Ramos (cell line): Measurements from ENCODE around the gene GPX5.
"Not testable (repeated sequence)": the region's sequence is repeated elsewhere in the genome, so short reads cannot be mapped to it uniquely, and the experiment has no call there.

Source experiments
- in situ Hi-C: fragments of 300-500 bp; cut with MboI; formaldehyde crosslinking; loops from one replicate; pipeline ENCODE4 v1.14.3; 2022; ENCODE audit warnings: low sequenced_read_pairs; ENCODE audit not compliant: unreplicated experiment

Gene GPX5, protein sequence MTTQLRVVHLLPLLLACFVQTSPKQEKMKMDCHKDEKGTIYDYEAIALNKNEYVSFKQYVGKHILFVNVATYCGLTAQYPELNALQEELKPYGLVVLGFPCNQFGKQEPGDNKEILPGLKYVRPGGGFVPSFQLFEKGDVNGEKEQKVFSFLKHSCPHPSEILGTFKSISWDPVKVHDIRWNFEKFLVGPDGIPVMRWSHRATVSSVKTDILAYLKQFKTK

DNA sequence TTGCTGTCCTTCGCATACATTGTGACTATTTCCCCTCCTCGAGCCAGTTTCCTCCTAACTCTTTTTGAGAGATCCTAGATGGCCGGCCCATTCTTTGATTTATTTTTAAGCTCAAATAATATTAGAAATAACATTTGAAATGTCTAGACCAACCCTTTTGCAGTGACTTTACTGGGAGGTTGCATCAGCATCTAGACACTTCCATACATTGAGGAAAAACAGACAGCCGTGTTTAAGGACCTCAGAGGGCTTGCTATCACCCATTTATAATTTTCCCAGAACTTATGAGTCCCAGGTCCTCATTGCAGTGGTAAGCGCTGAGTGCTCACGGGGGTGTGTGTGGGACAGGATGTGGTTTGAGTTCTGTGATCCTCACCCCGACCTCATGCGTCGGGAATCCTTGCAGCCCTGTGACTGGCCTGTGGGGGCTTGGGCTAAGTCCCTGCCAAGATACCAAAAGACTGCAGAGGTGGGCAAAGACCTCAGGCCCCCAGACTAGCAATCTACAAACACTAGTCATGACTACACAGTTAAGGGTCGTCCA lies at the start of gene GPX5:
Gene GPX5, plus strand, starts transcription at position 386 of the 544 bp plus-strand sequence. Its CDS starts 133 bp downstream, at position 519.
- in situ Hi-C loops: no loop called here

DNA sequence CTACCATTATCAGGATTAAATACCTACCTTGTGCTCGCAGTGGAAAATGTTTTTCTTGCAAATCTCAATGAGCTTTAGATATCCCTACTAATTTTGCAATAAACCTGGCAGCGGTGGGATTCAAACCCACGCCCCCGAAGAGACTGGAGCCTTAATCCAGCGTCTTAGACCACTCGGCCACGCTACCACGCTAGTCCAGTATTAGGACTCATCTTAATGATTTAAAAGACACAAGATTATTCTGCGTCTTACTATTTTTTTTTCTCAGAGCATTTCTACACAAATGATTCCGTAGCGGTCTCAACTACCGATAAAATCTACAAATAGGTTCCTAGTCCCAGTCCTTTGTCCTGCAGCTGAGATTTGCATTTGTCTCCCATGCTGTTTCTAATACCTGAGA lies 47.2 kb upstream of the GPX5 start:
- in situ Hi-C loops: no loop called here

DNA sequence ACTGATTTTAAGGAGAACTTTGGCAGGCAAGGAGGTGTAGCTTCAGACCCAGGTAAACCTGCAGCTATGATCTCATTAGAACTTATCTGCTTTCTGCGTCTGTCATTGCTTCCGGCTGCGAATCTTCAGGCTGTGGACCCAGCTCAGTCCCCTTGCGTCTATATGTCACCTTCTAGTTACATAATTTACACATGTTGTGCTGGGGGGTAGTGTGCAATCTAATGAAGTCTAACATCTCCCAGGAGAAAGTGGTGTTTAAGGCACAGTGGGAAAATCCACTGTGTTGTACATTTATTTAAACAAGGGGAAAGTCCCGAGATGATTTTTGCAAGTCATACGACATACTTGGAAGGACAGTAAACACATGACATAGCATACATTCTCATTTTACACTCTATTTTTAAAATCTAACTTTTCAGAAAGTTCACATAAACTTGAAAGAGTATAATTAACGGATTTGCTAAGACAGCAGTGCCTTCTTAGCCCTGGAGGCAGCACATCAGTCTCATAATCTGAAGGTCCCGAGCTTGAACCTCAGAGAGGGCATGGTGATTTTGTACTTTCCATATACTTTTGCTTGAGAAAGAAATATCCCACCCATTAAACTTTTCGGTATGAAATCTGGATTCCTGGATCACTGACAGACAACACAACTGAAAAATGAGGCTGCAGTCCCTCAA lies 45.3 kb upstream of the GPX5 start:
- in situ Hi-C loops: no loop called here

DNA sequence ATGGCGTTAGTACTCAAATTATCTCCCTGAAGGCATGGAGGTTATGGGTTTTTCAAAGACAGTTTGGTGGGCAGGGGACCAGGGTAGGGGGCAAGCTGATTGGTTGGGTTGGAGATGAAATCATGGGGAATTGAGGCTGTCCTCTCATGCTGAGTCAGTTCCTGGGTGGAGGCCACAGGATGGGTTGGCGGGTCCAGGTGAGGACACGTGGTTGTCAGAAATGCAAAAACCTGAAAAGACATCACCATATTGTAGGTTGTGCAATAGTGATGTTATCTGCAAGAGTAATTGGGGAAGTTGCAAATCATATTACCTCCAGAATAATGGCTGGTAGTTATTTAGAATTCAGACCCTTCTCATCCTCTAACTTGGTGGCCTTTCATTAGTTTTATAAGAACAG lies 40.2 kb upstream of the GPX5 start:
- in situ Hi-C loops: no loop called here

DNA sequence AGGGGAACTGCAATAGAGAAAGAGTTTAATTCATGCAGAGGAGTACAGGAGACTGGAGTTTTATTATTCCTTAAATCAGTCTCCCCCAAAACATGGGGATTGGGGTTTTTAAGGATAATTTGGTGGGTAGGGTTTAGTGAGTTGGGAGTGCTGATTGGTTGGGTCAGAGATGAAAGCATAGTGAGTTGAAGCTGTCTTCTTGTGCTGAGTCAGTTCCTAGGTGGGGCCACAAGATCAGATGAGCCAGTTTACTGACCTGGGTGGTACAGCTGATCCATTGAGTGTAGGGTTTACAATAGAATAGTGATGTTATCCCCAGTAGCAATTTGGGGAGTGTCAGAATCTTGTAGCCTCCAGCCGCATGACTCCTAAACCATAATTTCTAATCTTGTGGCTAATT lies 39.1 kb upstream of the GPX5 start:
- in situ Hi-C loops: no loop called here

DNA sequence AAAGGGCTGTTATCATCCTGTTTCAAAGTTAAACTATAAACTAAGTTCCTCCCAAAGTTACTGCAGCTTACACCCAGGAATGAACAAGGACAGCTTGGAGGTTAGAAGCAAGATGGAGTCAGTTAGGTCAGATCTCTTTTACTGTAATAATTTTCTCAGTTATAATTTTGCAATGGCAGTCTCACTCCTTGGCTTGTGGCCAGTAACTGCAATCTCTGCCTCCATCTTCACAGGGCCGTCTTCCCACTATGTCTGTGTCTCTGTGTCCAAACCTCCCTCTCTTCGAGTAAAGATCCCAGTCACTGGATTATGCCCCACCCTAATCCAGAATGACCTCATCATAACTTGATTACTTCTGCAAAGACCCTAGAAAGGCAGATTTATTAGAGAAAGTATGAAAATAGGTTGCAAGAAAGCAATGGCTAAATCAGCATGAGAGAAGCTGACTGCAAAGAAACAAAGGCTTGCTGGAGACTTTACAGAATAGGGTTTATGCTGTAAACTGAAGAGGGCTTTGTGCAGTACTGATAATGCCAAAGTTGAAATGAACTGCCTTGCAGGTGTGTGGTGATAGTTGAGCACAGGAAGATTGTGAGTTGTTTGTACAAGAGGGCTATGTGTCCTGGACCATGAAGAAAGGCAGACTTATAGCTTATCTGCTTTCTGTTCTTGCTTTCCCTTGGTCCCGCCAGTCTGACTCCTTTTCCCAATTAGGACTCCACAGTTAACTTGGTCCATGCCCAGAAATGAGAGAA lies 38.5 kb upstream of the GPX5 start:
- in situ Hi-C loops: no loop called here

DNA sequence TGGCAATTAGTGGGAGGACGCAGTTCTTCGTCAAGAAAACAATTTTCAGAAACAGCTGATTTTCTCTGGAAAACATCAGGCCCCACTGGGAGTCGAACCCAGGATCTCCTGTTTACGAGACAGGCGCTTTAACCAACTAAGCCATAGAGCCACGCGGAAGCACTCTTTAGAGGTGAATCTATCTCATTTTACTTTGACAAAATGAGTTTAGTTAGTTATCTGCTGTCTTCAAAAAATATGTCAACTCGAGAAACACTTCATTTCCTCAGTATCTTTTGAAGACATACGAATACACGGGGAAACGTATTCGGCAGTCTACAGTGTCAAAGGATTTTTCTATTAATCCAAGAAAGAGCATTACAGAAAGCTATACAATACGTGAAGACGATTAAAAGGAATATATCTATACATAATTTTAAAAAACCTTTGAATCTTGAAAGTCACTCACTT lies 36.7 kb upstream of the GPX5 start:
- in situ Hi-C loops: no loop called here

DNA sequence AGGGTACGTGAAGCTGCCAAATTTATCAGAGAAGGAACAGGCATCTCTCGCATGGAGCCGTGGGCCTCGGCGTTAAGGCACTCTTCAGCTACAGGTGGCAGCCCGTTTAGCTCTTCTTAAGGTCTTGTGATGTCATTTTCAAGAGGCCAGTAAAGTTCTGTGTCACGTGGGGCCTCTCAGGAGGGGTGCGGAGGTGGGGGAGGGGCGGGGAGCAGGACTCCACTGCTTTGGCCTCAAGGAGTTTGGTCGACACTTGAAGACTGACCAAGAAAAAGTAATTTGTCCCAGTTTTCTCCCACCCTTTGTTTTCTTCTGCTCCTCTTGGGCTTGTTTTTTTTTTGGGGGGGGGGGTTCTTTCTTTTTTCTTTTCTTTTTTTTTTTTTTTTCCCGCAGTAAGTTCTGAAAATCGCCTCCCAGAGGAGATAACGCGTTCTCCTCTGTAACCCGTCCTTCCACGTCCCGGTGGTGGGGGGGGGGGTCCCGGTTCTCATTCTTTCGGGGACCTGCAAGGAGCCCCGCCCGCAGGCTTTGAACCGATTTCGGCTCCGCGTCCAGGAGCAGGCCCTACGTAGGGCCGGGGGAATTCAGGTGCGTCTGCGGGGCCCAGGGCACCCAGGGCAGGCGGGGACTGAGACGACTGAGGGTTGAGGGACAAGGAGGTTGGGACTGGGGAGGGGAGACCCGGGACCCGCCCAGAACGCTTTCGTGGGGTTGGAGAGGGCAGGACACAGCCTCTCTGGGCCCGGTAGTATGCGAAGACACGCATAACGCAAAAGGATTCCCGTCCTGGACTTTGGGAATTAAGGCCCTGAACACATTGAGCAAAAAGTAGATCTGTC lies 36.1 kb upstream of the GPX5 start:
- in situ Hi-C loops: no loop called here

DNA sequence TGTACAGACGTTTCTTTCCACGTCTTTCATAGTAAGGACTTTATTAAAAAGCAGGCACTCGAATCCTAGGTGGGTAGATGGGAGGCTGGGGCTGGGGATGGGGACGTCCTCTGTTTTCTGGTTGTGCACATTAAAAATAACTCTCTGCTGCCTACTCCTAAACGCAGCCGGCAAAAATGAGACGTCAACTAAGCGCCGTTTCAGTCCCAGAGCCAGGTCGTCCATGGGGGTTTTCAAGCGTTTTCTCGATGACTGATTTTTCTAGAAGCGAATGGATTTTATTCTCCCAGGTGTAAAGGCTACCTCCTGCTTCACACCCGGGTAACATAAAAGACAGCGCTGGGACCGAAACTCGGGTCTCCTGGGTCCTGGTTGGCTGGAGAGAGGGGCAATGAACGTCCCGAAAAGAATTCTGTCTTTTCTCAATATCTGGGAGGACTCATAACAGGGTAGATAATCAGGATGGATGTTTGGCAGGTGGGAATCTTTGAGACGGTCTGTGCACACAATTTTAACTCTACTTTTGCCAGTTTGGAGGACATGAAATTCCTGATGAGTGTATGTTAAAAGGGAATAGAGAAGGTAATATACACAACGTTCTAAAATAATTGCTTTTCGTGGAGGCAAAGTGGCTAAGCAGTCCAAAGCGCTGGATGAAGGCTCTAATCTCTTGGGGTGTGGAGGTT lies 35.3 kb upstream of the GPX5 start:
- in situ Hi-C loops: no loop called here

DNA sequence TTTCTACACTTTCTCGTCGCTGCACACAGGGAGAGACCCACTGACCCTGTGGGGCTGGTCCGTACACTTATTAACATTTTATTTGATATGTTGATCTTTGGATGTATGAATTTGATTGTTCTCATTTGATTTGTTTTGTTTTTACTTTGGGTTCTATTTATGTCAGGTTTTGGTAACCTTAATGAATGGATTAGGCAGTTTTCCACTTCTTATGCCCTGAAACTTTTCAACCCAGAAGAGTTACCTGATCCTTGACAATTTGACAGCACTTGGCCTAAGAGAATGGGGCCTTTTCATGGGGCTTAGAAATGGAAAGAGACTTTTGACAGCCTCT lies 33.7 kb upstream of the GPX5 start:
- in situ Hi-C loops: no loop called here

DNA sequence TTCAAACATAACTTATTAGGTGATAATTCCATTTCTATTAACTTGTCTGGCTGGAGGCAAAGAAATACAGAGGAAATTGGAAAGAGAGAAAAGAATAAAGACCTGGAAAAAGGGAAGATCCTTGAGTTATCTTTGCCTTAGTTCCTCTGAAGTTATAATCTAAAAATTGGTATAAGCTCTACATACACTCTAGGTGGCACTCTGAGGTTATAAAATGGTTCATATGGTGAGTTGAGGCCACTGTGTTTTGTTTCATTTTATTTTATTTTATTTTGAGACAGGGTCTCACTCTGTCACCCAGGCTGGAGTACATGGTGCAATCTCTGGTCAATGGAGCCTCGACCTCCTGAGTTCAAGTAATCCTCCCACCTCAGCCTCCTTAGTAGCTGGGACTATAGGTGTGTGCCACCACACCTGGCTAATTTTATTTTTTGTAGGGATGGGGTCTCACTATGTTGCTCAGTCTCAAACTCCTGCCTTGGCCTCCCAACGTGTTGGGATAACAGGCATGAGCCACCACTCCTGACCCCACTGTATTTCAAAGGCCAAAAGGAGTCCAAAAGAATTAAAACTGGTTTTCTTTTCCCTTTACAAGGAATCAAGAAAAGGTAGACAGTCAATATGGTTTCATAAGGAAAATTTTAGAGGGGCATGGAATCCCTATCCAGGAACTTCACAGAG lies 29.4 kb upstream of the GPX5 start:
- in situ Hi-C loops: no loop called here

DNA sequence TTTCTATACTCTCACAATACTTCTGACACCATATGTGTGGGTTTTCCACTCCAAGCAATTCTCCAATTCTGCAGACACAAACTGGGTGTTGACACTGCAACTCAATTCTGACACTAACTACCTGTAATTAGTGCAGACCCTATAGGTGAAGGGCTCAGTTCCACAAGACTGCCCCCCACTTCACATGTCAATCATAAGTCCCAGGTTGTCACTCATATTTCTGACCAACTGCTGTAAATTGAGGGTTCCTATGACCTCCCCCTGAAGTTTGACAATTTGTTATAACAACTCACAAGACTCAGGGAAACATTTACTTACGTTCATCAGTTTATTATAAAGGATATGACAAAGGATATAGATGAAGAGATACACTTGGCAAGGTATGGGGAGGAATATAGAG lies 28.4 kb upstream of the GPX5 start:
- in situ Hi-C loops: no loop called here

DNA sequence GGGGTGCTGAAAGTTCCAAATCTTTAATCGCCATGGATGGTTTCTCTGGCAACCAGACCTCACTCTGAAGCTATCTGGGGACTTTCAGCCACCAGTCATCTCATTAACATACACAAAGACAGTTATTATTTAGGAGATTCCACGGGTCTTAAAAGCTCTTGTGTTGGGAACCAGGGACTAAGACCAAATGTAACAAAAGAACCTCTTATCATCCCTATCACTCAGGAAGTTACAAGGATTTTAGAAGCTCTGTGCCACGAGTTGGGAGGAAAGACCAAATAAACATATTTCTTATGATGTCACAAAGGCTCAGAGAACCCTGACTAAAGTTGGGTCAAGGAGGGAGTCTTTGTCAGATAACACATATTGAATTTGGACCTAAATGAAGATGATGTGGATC lies 27.8 kb upstream of the GPX5 start:
- in situ Hi-C loops: no loop called here

DNA sequence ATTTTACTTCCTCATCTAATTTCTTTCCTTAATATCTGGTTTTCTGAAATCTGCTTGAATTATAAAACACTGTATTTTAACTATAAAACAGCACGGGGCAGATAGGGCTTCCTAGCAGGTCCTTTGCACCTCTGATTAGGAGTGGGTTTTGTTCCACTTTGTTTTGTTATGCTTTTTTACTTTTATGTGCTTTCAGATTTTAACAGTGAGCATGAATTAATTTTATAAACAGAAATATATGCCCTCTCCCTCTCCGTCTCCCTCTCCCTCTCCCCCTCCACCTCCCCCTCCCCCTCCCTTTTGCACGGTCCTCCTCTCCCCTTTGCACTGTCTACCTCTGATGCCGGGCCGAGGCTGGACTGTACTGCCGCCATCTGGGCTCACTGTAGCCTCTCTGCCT lies 24.4 kb upstream of the GPX5 start:
- in situ Hi-C loops: no loop called here

DNA sequence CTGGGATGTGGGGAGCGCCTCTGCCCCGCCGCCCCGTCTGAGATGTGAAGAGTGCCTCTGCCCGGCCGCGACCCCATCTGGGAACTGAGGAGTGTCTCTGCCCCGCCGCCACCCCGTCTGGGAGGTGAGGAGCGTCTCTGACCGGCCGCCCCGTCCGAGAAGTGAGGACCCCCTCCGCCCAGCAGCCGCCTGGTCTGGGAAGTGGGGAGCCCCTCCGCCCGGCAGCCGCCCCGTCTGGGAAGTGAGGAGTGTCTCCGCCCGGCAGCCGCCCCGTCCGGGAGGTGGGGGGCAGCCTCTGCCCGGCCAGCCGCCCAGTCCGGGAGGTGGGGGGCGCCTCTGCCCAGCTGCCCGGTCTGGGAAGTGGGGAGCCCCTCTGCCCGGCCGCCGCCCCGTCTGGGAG lies 23.5 kb upstream of the GPX5 start:
- in situ Hi-C loops: not testable (repeated sequence)

DNA sequence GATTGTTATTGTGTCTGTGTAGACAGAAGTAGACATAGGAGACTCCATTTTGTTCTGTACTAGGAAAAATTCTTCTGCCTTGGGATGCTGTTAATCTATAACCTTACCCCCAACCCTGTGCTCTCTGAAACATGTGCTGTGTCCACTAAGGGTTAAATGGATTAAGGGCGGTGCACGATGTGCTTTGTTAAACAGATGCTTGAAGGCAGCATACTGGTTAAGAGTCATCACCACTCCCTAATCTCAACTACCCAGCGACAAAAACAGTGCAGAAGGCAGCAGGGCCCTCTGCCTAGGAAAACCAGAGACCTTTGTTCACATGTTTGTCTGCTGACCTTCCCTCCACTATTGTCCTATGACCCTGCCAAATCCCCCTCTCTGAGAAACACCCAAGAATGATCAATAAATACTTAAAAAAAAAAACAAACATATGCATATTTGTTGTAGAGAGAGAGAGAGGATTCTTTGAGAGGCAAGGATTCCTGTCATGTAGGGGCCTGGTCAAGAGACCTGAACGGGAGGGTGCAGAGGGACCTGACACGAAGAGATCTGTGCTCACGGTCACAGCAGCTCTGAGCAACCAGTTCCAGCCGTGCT lies 22.9 kb upstream of the GPX5 start:
- in situ Hi-C loops: not testable (repeated sequence)

DNA sequence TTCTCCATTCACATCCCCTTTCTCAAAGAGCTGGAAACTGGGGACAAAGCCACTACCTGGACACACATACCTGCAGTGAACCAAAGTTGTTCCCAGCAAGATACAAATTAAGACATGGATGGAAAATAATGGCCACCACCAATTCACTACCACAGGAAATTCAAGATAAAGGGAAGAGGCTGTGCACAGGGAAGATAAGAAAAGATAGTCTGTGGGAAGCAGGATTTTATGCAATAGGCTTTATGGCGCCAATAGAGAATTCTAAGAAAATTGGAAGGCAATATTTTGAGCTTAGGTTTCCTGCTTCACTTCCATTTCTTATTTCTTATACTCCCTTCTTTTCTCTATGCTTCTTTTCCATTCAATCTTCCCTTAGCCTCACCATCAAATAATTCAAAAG lies 19.9 kb upstream of the GPX5 start:
- in situ Hi-C loops: no loop called here

DNA sequence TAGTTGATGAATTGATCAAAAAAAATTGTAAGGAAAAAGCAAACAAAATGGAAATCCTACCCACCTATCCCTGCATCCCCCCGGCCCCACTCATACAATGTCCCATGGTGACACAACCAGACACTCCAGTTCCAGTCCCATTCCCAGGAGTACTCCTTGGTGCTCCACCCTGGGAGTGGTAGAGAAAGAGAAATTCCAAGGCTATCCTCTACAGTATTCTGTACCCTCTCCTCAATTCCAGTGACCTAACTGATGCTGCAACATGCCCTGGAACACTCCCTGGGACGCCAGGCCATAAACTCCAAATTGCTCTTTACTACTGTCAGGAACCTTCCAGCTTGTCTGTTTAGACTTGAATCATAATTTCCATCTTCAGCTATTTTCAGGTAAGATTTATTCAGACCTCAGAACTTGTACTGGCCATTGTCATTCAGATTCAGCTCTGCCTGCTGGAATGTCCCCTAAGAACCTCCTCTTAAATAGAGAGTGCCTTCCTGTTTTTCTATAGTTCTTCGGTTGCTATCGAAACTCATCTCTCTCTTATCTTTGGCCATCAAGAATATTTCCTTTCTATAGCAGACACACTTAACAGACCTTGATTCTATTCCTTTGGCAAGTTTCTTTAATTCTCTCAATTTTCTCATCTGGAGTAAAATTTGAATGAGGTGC lies 18.7 kb upstream of the GPX5 start:
- in situ Hi-C loops: no loop called here
